ENCODE measurements around the gene CNN1. TPM values are rescaled to one million over a fixed set of nuclear protein-coding genes. Genes with fewer than 3 reads are reported as not detected.

The CNN1 gene
- total and polyA plus RNA-seq, 5 experiments from 2014 or later, result not detected

- H3K4me1 Mint-ChIP-seq, result peaks cover 10 to 43% (median 24%) of the 10 kb centered on the region in 4 donors
- POLR2A ChIA-PET, result interaction anchor here (0.6 kb wide), 1 partner anchor 7 kb away, joined by 3 read pairs; no protein-coding TSS in a partner anchor
- H3K27ac Mint-ChIP-seq, result peak overlapping the region in 6 of 10 donors; percentile 38 to 94 (median 82)
Measured at GRCh38 chr19:11576227-11576626, 37.6 kb downstream of the CNN1 start.

GRCh38 chr19:11577451-11578257 lies 39.0 kb downstream of the CNN1 start, which contains the start of gene ACP5:
Gene ACP5 (minus strand): TSS chr19:11577645. CDS start chr19:11577317, 328 bp downstream.
- Mint-ChIP-seq H3K9me3 (no peaks in the 10 kb centered on the region), H3K27ac (peak within 1 kb of the TSS; percentile 53 to 97 (median 92)), H3K4me3 (peak within 1 kb of the TSS; percentile 76 to 90 (median 84)), H3K4me1 (peaks cover 14 to 54% (median 34%) of the 10 kb centered on the region in 4 donors), H3K27me3 (no peaks in the 10 kb centered on the region), H3K36me3 (peaks cover 0 to 4% (median 2%) of the 10 kb centered on the region in 3 donors)
- ATAC-seq (peak; percentile 26 to 34), DNase-seq (peak in 2 of 10 donors; percentile 22 to 25)
- POLR2A ChIA-PET, result interaction anchor here (0.9 to 6.2 kb wide), 5 partner anchors 11 to 203 kb away, joined by 3 to 44 read pairs (median 6); partner anchors contain the start of genes ELOF1, SWSAP1 and ZNF627

More at GRCh38 chr19:11576227-11576626, 37.6 kb downstream of the CNN1 start:
- Mint-ChIP-seq H3K36me3 (peaks cover 0 to 4% (median 2%) of the 10 kb centered on the region in 3 donors), H3K4me3 (peak overlapping the region in 1 of 10 donors; percentile 72), H3K9me3 (no peaks in the 10 kb centered on the region), H3K27me3 (no peaks in the 10 kb centered on the region)
- no peak for ATAC-seq
- DNase-seq, result no peak

GRCh38 chr19:11578258-11579142 lies 39.8 kb downstream of the CNN1 start:
- Mint-ChIP-seq H3K36me3 (peaks cover 0 to 4% (median 2%) of the 10 kb centered on the region in 3 donors), H3K27ac (peak overlapping the region; percentile 53 to 97 (median 92)), H3K4me1 (peaks cover 14 to 57% (median 34%) of the 10 kb centered on the region in 4 donors), H3K27me3 (no peaks in the 10 kb centered on the region), H3K4me3 (peak overlapping the region; percentile 76 to 90 (median 84)), H3K9me3 (no peaks in the 10 kb centered on the region)
- POLR2A ChIA-PET, result interaction anchor here (0.6 to 6.2 kb wide), 8 partner anchors 10 to 204 kb away, joined by 3 to 44 read pairs (median 4); partner anchors contain the start of genes ECSIT, ELOF1, SWSAP1 and ZNF627
- ATAC-seq, result peak; percentile 57
- peak in 8 of 10 donors; percentile 19 to 50 (median 33) for DNase-seq

GRCh38 chr19:11580116-11580515 lies 41.5 kb downstream of the CNN1 start:
- H3K4me3 Mint-ChIP-seq, result peak overlapping the region in 6 of 10 donors; percentile 11 to 79 (median 76)

GRCh38 chr19:11581740-11582139 lies 43.1 kb downstream of the CNN1 start:
- Mint-ChIP-seq H3K27ac (peak overlapping the region; percentile 84 to 99 (median 93)), H3K4me3 (peak overlapping the region; percentile 59 to 83 (median 78)), H3K36me3 (no peaks in the 10 kb centered on the region), H3K4me1 (peaks cover 14 to 57% (median 31%) of the 10 kb centered on the region in 4 donors), H3K9me3 (no peaks in the 10 kb centered on the region), H3K27me3 (no peaks in the 10 kb centered on the region)
- POLR2A ChIA-PET, result interaction anchor here (0.6 to 6.2 kb wide), 3 partner anchors 22 to 201 kb away, joined by 3 to 44 read pairs (median 4); partner anchors contain the start of gene ELOF1
- peak in 7 of 10 donors; percentile 19 to 64 (median 31) for DNase-seq
- ATAC-seq, result peak; percentile 65 to 79

More at GRCh38 chr19:11580116-11580515, 41.5 kb downstream of the CNN1 start:
- peak overlapping the region in 7 of 10 donors; percentile 38 to 66 (median 53) for H3K27ac Mint-ChIP-seq
- peaks cover 0 to 4% (median 2%) of the 10 kb centered on the region in 3 donors for H3K36me3 Mint-ChIP-seq
- POLR2A ChIA-PET, result interaction anchor here (0.6 to 6.2 kb wide), 4 partner anchors 8 to 20 kb away, joined by 3 to 44 read pairs (median 4); partner anchors contain the start of gene ELOF1
- ATAC-seq, result no peak
- no peaks in the 10 kb centered on the region for H3K27me3 Mint-ChIP-seq
- no peaks in the 10 kb centered on the region for H3K9me3 Mint-ChIP-seq
- H3K4me1 Mint-ChIP-seq, result peaks cover 14 to 61% (median 33%) of the 10 kb centered on the region in 4 donors
- DNase-seq, result no peak

GRCh38 chr19:11586331-11586730 lies 47.7 kb downstream of the CNN1 start:
- Mint-ChIP-seq H3K27me3 (no peaks in the 10 kb centered on the region), H3K4me3 (no peak overlapping the region), H3K36me3 (no peaks in the 10 kb centered on the region), H3K9me3 (no peaks in the 10 kb centered on the region), H3K27ac (no peak overlapping the region), H3K4me1 (peaks cover 5 to 35% (median 18%) of the 10 kb centered on the region in 4 donors)
- DNase-seq (no peak), ATAC-seq (no peak)
- POLR2A ChIA-PET, result no interaction called here

GRCh38 chr19:11587302-11587974 lies 48.8 kb downstream of the CNN1 start:
- Mint-ChIP-seq H3K36me3 (no peaks in the 10 kb centered on the region), H3K27me3 (no peaks in the 10 kb centered on the region), H3K27ac (peak overlapping the region in 6 of 10 donors; percentile 46 to 92 (median 78)), H3K4me3 (no peak overlapping the region), H3K9me3 (no peaks in the 10 kb centered on the region), H3K4me1 (peaks cover 2 to 25% (median 8%) of the 10 kb centered on the region in 4 donors)
- peak; percentile 62 to 84 (median 76) for DNase-seq
- peak; percentile 92 to 94 for ATAC-seq
- POLR2A ChIA-PET, result interaction anchor here (1.0 to 1.1 kb wide), 3 partner anchors 24 to 51 kb away, joined by 3 to 4 read pairs (median 3); partner anchors contain the start of gene ELOF1

- Mint-ChIP-seq H3K4me3 (no peak overlapping the region), H3K4me1 (peaks cover 2 to 25% (median 8%) of the 10 kb centered on the region in 4 donors), H3K27ac (peak overlapping the region in 6 of 10 donors; percentile 46 to 92 (median 78)), H3K27me3 (no peaks in the 10 kb centered on the region), H3K9me3 (no peaks in the 10 kb centered on the region), H3K36me3 (no peaks in the 10 kb centered on the region)
- ATAC-seq (no peak), DNase-seq (no peak)
- POLR2A ChIA-PET, result interaction anchor here (0.5 to 1.1 kb wide), 5 partner anchors 10 to 561 kb away, joined by 3 to 6 read pairs (median 3); partner anchors contain the start of genes ACP5 and ELOF1
Measured at GRCh38 chr19:11587975-11588631, 49.5 kb downstream of the CNN1 start.

- Mint-ChIP-seq H3K9me3 (no peaks in the 10 kb centered on the region), H3K27me3 (no peaks in the 10 kb centered on the region), H3K27ac (peak overlapping the region in 4 of 10 donors; percentile 33 to 66 (median 42)), H3K4me3 (no peak overlapping the region), H3K4me1 (peaks cover 3 to 19% (median 14%) of the 10 kb centered on the region in 4 donors), H3K36me3 (no peaks in the 10 kb centered on the region)
- POLR2A ChIA-PET, result interaction anchor here (1.8 kb wide), 1 partner anchor 16 kb away, joined by 4 read pairs; no protein-coding TSS in a partner anchor
- ATAC-seq, result no peak
- DNase-seq, result no peak
Measured at GRCh38 chr19:11594084-11594483, 55.4 kb downstream of the CNN1 start.

- no peak for ATAC-seq
- peaks cover 0 to 2% (median 0%) of the 10 kb centered on the region in 3 donors for H3K36me3 Mint-ChIP-seq
- no peaks in the 10 kb centered on the region for H3K27me3 Mint-ChIP-seq
- POLR2A ChIA-PET, result interaction anchor here (0.5 to 1.1 kb wide), 3 partner anchors 16 to 219 kb away, joined by 3 to 15 read pairs (median 4); no protein-coding TSS in a partner anchor
- H3K4me1 Mint-ChIP-seq, result peaks cover 7 to 35% (median 20%) of the 10 kb centered on the region in 4 donors
- DNase-seq, result no peak
- no peaks in the 10 kb centered on the region for H3K9me3 Mint-ChIP-seq
- H3K27ac Mint-ChIP-seq, result peak overlapping the region in 9 of 10 donors; percentile 31 to 96 (median 93)
- H3K4me3 Mint-ChIP-seq, result peak overlapping the region; percentile 5 to 96 (median 84)
Measured at GRCh38 chr19:11596156-11596555, 57.5 kb downstream of the CNN1 start.
